HG03066 (cell line): ENCODE results near the gene OOSP4A.
"Not testable (repeated sequence)": the region's sequence is repeated elsewhere in the genome, so short reads cannot be mapped to it uniquely, and the experiment has no call there.

Source experiments
- ATAC-seq: cut with Tn5 transposase; IDR thresholded peaks from one replicate; pipeline ENCODE4 v1.9.1; 2021; ENCODE audit warnings: low read depth; ENCODE audit not compliant: unreplicated experiment

OOSP4A gene

GRCh38 chr11:59973097-59973496 is 9.3 kb downstream of the OOSP4A start:
- ATAC-seq = no peak

GRCh38 chr11:59981106-59981770 is 17.4 kb downstream of the OOSP4A start:
- ATAC-seq = no peak

- ATAC-seq = not testable (repeated sequence)
These were observed 18.2 kb downstream of the OOSP4A start for GRCh38 chr11:59982037-59982436.

GRCh38 chr11:59983212-59983611 is 19.4 kb downstream of the OOSP4A start:
- no peak for ATAC-seq

GRCh38 chr11:59984368-59984767 is 20.5 kb downstream of the OOSP4A start:
- no peak for ATAC-seq

- ATAC-seq = no peak
These were observed 26.6 kb downstream of the OOSP4A start for GRCh38 chr11:59990421-59990820.

GRCh38 chr11:59992425-59992824 is 28.6 kb downstream of the OOSP4A start:
- no peak for ATAC-seq

- ATAC-seq = no peak
These were observed 34.0 kb downstream of the OOSP4A start for GRCh38 chr11:59997800-59998199.

GRCh38 chr11:59999691-60000090 is 35.9 kb downstream of the OOSP4A start:
- ATAC-seq = no peak

GRCh38 chr11:60003729-60004128 is 39.9 kb downstream of the OOSP4A start:
- no peak for ATAC-seq

GRCh38 chr11:60005360-60005759 is 41.5 kb downstream of the OOSP4A start:
- ATAC-seq = no peak

- no peak for ATAC-seq
These were observed 53.0 kb downstream of the OOSP4A start, which contains the start of gene OOSP4B for GRCh38 chr11:60016881-60017280. TSS of gene OOSP4B (plus strand) at chr11:60017181.

GRCh38 chr11:60018058-60018457 is 54.2 kb downstream of the OOSP4A start:
- no peak for ATAC-seq
